Activated T-helper 1 cell treated with Interleukin-2 at 50 U/mL for 16 hours (primary cell): ENCODE results near the gene SGK1.
"Not testable (repeated sequence)": the region's sequence is repeated elsewhere in the genome, so short reads cannot be mapped to it uniquely, and the experiment has no call there.

Experiments
- DNase-seq: peaks from one replicate; pipeline ENCODE4 v3.0.0-alpha.2; 2020; ENCODE audit warnings: low read depth

Gene SGK1

DNA sequence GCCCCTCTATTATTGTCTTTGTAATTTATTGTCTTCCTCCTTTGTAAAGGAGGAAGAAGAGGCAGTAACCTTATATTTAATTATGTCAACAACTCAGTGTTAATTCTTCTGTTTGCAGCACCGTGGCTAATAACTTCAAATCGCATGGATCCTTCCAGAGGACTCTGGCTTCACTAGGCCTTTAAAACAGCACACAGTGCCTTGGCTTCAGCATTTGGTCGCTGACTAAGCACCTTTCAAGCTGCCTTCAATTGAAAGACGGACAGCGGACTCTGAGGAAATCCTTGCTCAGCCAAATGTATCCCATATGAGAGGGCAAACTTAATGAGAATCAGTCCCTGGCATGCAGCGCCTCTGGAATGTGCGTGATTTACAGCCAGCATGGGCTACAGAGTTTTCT lies 64.2 kb downstream of the SGK1 start:
- no peak for DNase-seq

DNA sequence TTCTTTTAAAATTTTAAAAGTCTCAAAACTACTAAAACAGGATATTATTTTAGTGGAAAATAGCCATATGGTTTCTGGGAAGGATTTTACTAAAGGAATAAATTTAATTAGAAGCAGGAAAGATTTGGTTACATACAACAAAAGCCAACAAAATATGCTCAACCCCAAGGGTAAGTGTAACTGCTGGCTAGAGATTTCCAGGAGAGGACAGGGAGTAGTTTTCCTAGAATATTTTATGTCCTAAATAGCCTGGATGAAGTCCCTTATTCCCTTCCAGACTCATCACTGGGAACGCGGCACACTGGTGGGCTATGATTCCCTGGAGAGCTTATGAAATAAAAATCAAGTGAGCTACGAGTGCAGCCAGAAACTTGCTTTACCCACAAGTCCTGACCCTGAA lies 66.6 kb downstream of the SGK1 start:
- DNase-seq = no peak

DNA sequence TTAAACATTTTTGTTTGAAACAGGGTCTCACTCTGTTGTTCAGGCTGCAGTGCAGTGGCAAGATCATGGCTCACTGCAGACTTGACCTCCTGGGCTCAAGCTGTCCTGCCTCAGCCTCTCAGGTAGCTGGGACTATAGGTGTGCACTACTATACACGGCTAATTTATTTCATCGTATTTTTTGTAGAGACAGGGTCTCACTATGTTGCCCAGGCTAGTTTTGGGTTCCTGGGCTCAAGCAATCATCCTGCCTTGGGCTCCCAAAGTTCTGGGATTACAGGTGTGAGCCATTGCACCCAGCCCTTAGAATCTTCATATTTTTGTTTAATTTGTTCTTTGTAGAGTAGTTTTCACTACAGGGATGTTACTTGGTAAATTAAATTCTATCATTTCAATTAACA lies 67.1 kb downstream of the SGK1 start:
- no peak for DNase-seq

DNA sequence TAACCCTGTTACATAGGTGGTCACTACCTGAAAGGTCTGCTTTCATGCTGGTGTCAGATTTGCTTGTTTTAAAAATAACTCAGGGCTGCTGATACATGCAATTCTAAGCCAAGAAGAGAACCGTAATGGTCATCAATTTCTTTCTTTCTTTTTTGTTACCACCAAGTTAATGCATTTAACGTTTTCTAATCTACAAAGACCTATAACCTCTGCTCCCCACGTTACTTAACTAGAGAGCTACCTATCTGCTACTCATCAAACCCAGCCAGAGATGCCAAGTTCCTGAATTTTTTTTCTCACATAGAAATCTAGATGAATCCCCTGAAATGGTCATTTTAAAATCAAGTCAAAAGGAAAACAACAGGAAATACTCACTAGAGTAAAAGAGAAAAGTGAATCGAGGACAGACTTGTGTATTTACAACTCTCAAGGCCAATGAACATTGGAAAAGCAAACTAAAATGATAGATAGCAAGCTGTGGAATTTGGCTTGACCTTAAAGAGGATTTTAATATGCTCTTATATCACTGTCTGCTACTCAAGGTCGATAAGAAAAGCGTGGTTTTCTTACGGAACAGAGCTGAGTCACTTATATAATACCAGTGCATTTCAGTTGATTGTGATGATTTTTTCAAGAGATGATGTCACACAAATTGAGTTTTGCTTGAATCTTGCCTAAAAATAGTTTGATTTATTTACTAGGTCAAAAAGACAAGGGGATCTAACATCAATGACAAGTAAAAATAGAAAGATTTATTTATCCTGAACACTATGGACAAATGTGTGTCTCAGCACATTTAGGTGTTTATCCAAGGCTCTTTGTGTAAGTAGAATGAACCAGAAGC lies 67.9 kb downstream of the SGK1 start:
- no peak for DNase-seq

- DNase-seq = no peak
Observed at GRCh38 chr6:134249239-134249758, 68.6 kb downstream of the SGK1 start.

GRCh38 chr6:134247844-134248580 lies 69.9 kb downstream of the SGK1 start:
- no peak for DNase-seq

DNA sequence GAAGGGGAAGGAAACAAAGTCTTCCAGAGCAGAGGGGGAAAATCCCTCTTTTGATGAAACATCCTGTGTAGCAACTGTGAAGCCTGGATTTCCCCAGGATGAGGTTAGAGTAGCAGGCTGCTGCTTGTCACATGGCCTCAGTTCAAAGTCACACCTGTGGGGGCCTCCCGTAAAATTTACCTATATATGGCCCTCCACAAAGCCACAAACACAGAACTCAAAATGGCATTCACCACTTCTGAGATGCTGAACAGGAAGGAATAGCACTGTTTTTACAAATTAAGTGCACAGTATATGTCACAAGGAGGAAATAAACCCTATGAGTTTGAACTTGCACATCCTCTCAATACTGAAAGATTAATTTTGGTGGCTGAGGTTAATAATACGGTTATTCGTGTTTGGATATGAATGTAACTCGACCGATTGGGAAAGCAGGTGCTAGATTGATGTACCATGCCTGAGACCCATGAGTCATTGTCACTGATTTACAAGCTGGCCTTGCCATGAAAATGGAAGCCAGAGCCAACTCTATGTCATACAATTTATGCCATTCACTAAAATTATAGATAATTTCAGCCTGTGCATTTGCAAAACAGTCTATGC lies 70.6 kb downstream of the SGK1 start:
- DNase-seq = peak; percentile 54

GRCh38 chr6:134245706-134246105 lies 72.2 kb downstream of the SGK1 start:
- no peak for DNase-seq

GRCh38 chr6:134245041-134245440 lies 72.9 kb downstream of the SGK1 start:
- no peak for DNase-seq

GRCh38 chr6:134240665-134241431 lies 77.1 kb downstream of the SGK1 start:
- DNase-seq = peak; percentile 62

GRCh38 chr6:134238960-134239795 lies 78.7 kb downstream of the SGK1 start:
- DNase-seq = no peak

- no peak for DNase-seq
Observed at GRCh38 chr6:134238006-134238405, 79.9 kb downstream of the SGK1 start.

DNA sequence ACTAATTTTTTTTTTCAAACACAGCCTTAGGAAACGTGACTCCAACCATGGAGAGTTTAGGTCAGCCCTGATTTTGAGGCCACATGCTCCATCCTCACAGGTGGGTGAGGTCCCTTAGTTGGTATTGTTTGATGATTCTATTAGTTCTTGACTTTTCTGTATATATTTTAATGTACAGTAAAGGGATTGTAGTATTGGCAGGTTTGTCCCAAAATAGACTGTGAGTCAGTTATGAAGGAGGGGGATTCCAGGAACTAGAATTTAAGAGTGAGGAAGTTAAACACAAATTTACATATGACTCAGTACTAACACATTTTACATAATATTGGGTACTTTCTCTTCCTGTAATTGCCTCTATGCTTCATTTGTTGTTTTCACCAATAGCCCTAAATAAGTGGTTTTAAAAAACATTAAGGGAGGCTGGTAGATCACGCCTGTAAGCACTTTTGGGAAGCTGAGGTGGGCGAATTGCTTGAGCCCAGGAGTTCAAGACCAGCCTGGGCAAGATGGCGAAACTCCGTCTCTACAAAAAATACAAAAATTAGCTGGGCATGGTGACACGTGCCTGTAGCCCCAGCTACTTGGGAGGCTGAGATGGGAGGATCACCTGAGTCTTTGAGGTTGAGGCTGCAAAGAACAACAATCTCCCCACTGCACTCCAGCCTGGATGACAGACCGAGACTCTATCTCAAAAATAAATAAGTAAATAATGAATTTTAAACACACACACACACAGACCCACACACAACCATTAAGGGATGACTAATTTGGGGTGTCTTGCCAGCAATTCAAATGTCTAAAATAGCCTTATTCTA lies 81.8 kb downstream of the SGK1 start:
- no peak for DNase-seq

DNA sequence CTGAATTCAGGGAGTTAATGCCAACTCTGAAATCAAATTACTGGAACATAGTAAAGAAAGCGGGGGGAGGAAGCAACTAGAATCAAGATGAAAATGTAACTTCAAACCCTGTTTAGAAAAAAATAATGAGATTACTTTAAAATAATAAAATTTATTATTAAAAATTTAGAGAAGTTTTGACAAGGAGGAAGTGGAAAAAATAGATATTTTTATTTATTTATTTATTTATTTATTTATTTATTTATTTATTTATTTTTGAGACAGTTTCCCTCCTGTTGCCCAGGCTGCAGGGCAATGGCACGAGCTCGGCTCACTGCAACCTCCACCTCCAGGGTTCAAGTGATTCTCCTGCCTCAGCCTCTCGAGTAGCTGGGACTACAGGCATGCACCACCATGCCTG lies 82.6 kb downstream of the SGK1 start:
- DNase-seq = not testable (repeated sequence)

DNA sequence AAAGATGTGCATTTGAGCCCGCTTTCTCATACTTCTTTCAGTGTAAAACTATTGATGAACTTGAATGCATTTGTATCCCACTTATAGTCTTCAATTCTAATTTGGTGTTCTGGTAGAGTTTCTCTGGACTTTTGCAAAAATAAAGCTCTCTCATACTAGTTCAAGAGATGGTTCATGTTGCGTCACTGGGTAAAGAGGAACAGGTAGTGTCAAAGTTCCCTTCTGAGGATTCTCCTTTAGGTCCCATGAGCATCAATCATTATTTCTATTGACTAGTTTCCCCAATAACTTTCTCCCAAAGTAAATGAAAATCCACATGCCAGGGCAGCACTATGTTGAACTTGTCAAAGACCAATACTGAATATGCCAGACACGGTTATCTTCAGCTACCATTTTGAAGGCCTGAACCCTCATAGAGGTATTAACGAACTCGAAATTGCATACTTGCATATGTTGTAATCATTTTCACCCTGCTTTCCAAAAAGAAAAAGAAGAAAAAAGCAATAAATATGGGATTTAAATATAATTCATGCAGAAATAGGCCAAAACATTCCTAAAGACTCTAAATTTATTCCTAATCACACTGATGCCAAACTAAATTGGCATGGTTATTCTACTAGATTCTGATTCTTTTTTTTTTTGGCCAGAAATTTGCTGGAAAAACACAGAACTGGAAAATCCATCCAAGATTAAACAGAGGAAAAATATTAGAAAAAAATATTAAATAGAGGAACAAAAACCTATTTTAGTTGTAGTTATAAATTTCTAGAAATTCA lies 84.5 kb downstream of the SGK1 start:
- no peak for DNase-seq

- no peak for DNase-seq
Observed at GRCh38 chr6:134230940-134231339, 87.0 kb downstream of the SGK1 start.

GRCh38 chr6:134230087-134230700 lies 87.7 kb downstream of the SGK1 start:
- no peak for DNase-seq

GRCh38 chr6:134229520-134229919 lies 88.4 kb downstream of the SGK1 start:
- no peak for DNase-seq
